OCI-LY7 (cell line): Measurements from ENCODE around the gene NHERF2. TPM values are rescaled to one million over a fixed set of nuclear protein-coding genes. Genes with fewer than 3 reads are reported as not detected.

ENCODE experiments used
- BruUV-seq: library from RNA; stranded (reverse); fragments of 400-500 nt; replicated peaks from 2 replicates; lab custom pipeline; 2021; lab: Mats Ljungman, UMichigan
- CTCF ChIA-PET: fragments of 300-600 bp; sonication (Branson Sonifier 250); formaldehyde crosslinking; loops from one replicate; lab custom pipeline; 2022; ENCODE audit warnings: antibody characterized with exemption; ENCODE audit not compliant: unreplicated experiment; lab: Charles Lee
- POLR2A ChIA-PET: fragments of 300-600 bp; sonication (Branson Sonifier 250); formaldehyde crosslinking; loops from one replicate; lab custom pipeline; 2022; ENCODE audit warnings: antibody characterized with exemption; lab: Charles Lee
- DNase-seq: peaks from one replicate; pipeline ENCODE4 v3.0.0-alpha.2; 2015; ENCODE audit warnings: low spot score
- H2AFZ ChIP-seq: fragments of 200-600 bp; sonication (generic), shearing (Covaris generic); 2 replicates; pipeline ENCODE4 v1.6.1; 2014; ENCODE audit warnings: mild to moderate bottlenecking, antibody characterized with exemption, low read length, moderate library complexity
- H3K27ac ChIP-seq: fragments of 200-600 bp; sonication (generic); 2 replicates; pipeline ENCODE4 v1.5.1; 2014; ENCODE audit warnings: mixed run types, low read depth, mild to moderate bottlenecking, moderate library complexity, low read length, inconsistent platforms; ENCODE audit not compliant: poor library complexity, severe bottlenecking
- H3K36me3 ChIP-seq: fragments of 200-600 bp; sonication (generic); 2 replicates; pipeline ENCODE4 v1.6.1; 2014; ENCODE audit warnings: mild to moderate bottlenecking, antibody characterized with exemption, low read length, moderate library complexity, mixed read lengths; ENCODE audit not compliant: insufficient read depth
- H3K4me1 ChIP-seq: fragments of 200-600 bp; sonication (generic); 2 replicates; pipeline ENCODE4 v1.5.1; 2014; ENCODE audit warnings: mild to moderate bottlenecking, low read length; ENCODE audit not compliant: insufficient read depth, poor library complexity, severe bottlenecking
- H3K4me2 ChIP-seq: fragments of 200-600 bp; sonication (generic); 2 replicates; pipeline ENCODE4 v1.6.1; 2014; ENCODE audit warnings: mild to moderate bottlenecking, low read length
- H3K4me3 ChIP-seq: fragments of 200-600 bp; sonication (generic); 2 replicates; pipeline ENCODE4 v1.5.1; 2014; ENCODE audit warnings: mild to moderate bottlenecking, low read depth, low read length; ENCODE audit not compliant: poor library complexity, severe bottlenecking
- H3K79me2 ChIP-seq: fragments of 200-600 bp; sonication (generic); 2 replicates; pipeline ENCODE4 v1.6.1; 2016; ENCODE audit warnings: low read depth, mild to moderate bottlenecking, low read length, moderate library complexity, mixed read lengths; ENCODE audit not compliant: insufficient read depth
- H3K9me2 ChIP-seq: fragments of 200-600 bp; sonication (generic); 2 replicates; pipeline ENCODE4 v1.6.1; 2016; ENCODE audit warnings: mild to moderate bottlenecking, low read length, mixed read lengths; ENCODE audit not compliant: insufficient read depth
- H3K9me3 ChIP-seq: fragments of 200-600 bp; sonication (generic); 2 replicates; pipeline ENCODE4 v1.6.1; 2014; ENCODE audit warnings: mild to moderate bottlenecking, mixed run types, low read length, mixed read lengths
- H4K20me1 ChIP-seq: fragments of 200-600 bp; sonication (generic); 2 replicates; pipeline ENCODE4 v1.6.1; 2014; ENCODE audit warnings: mild to moderate bottlenecking, antibody characterized with exemption, low read length, moderate library complexity, mixed read lengths; ENCODE audit not compliant: insufficient read depth
- EZH2phosphoT487 ChIP-seq: fragments of 200-600 bp; sonication (generic); IDR thresholded peaks from 2 replicates; pipeline ENCODE4 v1.6.1; 2018; ENCODE audit warnings: low read depth, borderline replicate concordance, mild to moderate bottlenecking, mixed run types, antibody characterized with exemption, low read length, moderate library complexity, mixed read lengths
- intact Hi-C: fragments of 100-400 bp; cut with micrococcal nuclease; formaldehyde crosslinking; loops from one replicate; pipeline ENCODE4 v1.10.0; 2022; ENCODE audit not compliant: unreplicated experiment
- total RNA-seq, 2 experiments: library from RNA; depleted of rRNA in 1 of 2; stranded (reverse); fragments of >200 nt in 1 of 2; shearing (Covaris generic) in 1 of 2; gene quantifications; 2 replicates each; pipeline ENCODE4 v1.2.3, GENCODE V29; 2014 to 2022
- TF ChIP-seq, protein P1 (sequence below): fragments of 200-600 bp; sonication (generic); conservative IDR thresholded peaks from 2 replicates; pipeline ENCODE4 v1.5.1; 2014; ENCODE audit warnings: mild to moderate bottlenecking, antibody characterized with exemption, low read length, moderate library complexity, mixed read lengths

The NHERF2 gene
- total RNA-seq, 2 experiments from 2014 or later, result 0.27 TPM; not detected in 1

DNA sequence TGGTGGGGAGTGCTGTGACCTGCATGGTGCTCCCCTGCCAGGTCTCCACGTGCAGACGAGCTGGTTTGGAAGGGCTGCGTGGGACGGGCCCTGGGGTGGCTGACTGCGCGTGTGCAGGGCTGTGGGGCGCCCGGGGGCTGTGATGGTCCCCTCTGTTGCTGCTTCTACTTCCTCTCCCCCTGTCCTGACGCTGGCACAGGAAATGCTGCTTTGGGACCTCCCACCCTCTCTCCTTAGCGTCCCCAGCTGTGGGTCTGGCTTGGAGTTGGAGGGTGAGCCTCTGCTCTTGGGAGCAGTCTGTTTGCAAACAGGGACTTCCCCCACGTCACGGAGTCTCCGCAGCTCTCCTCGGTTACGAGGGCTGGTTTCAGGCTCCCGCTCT, 56.3 kb downstream of the NHERF2 start:
- no peak overlapping the region for H2AFZ ChIP-seq
- peaks cover 6% of the 10 kb centered on the region for H3K4me1 ChIP-seq
- H3K9me3 ChIP-seq, result no peaks in the 10 kb centered on the region
- no peaks in the 10 kb centered on the region for H4K20me1 ChIP-seq
- intact Hi-C loops, result no loop called here
- H3K36me3 ChIP-seq, result peaks cover 32% of the 10 kb centered on the region; the same call in 1 of the 2 replicates
- CTCF ChIA-PET, result no interaction called here
- POLR2A ChIA-PET, result no interaction called here
- BruUV-seq, result no TSS peak
- H3K9me2 ChIP-seq, result no peaks in the 10 kb centered on the region
- DNase-seq, result no peak
- H3K79me2 ChIP-seq, result no peaks in the 10 kb centered on the region
- H3K4me3 ChIP-seq, result no peak overlapping the region
- no peak overlapping the region for H3K27ac ChIP-seq
- no peak overlapping the region for H3K4me2 ChIP-seq
- TF ChIP-seq, protein P1, sequence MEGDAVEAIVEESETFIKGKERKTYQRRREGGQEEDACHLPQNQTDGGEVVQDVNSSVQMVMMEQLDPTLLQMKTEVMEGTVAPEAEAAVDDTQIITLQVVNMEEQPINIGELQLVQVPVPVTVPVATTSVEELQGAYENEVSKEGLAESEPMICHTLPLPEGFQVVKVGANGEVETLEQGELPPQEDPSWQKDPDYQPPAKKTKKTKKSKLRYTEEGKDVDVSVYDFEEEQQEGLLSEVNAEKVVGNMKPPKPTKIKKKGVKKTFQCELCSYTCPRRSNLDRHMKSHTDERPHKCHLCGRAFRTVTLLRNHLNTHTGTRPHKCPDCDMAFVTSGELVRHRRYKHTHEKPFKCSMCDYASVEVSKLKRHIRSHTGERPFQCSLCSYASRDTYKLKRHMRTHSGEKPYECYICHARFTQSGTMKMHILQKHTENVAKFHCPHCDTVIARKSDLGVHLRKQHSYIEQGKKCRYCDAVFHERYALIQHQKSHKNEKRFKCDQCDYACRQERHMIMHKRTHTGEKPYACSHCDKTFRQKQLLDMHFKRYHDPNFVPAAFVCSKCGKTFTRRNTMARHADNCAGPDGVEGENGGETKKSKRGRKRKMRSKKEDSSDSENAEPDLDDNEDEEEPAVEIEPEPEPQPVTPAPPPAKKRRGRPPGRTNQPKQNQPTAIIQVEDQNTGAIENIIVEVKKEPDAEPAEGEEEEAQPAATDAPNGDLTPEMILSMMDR, result no peak
- TF ChIP-seq EZH2phosphoT487, result no peak

GRCh38 chr16:2083409-2083808, 56.7 kb downstream of the NHERF2 start:
- intact Hi-C loops, result no loop called here
- Histone ChIP-seq H2AFZ (no peak overlapping the region), H3K4me1 (peaks cover 6% of the 10 kb centered on the region), H3K4me3 (no peak overlapping the region), H3K36me3 (peaks cover 37% of the 10 kb centered on the region; the same call in 1 of the 2 replicates), H3K79me2 (no peaks in the 10 kb centered on the region), H3K9me3 (no peaks in the 10 kb centered on the region), H4K20me1 (no peaks in the 10 kb centered on the region), H3K9me2 (no peaks in the 10 kb centered on the region), H3K4me2 (no peak overlapping the region), H3K27ac (no peak overlapping the region)
- BruUV-seq, result no TSS peak
- TF ChIP-seq, protein P1, result no peak
- TF ChIP-seq EZH2phosphoT487, result no peak
- ChIA-PET POLR2A (no interaction called here), CTCF (no interaction called here)
- no peak for DNase-seq

DNA sequence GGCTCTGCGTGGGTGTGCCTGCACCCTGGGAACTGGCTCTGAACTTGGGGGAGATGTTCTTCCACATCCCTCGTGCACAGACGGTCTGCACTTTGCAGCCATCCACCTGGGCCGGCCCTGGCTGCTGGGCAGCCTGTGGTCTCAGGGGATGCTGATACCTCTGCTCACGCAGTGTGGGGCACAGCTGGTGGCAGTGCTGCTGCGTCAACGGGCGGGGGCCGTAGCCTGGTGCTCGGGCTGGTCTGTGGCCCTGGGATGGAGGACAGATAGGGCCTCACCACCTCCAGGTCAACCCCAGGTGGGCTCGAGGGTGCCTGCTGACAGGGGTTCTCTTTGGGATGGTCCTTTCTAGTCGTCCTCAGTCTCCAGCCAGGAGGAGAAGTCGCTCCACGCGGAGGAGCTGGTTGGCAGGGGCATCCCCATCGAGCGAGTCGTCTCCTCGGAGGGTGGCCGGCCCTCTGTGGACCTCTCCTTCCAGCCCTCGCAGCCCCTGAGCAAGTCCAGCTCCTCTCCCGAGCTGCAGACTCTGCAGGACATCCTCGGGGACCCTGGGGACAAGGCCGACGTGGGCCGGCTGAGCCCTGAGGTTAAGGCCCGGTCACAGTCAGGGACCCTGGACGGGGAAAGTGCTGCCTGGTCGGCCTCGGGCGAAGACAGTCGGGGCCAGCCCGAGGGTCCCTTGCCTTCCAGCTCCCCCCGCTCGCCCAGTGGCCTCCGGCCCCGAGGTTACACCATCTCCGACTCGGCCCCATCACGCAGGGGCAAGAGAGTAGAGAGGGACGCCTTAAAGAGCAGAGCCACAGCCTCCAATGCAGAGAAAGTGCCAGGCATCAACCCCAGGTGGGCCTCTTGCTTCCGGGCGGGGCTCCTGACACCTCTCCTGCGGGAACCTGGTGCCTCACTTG, 57.4 kb downstream of the NHERF2 start:
- Histone ChIP-seq H3K36me3 (peaks cover 43% of the 10 kb centered on the region; the same call in 1 of the 2 replicates), H4K20me1 (no peaks in the 10 kb centered on the region), H3K79me2 (no peaks in the 10 kb centered on the region), H3K9me3 (no peaks in the 10 kb centered on the region), H3K4me1 (peaks cover 6% of the 10 kb centered on the region), H2AFZ (no peak overlapping the region), H3K4me2 (no peak overlapping the region), H3K27ac (no peak overlapping the region), H3K4me3 (no peak overlapping the region), H3K9me2 (no peaks in the 10 kb centered on the region)
- TF ChIP-seq EZH2phosphoT487, result no peak
- TF ChIP-seq, protein P1, result no peak
- POLR2A ChIA-PET, result no interaction called here
- intact Hi-C loops, result no loop called here
- BruUV-seq, result no TSS peak
- CTCF ChIA-PET, result no interaction called here
- no peak for DNase-seq
